ENCODE measurements around the gene POTEB3. TPM values are rescaled to one million over a fixed set of nuclear protein-coding genes. Genes with fewer than 3 reads are reported as not detected.
"Not testable (repeated sequence)": the region's sequence is repeated elsewhere in the genome, so short reads cannot be mapped to it uniquely, and the experiment has no call there.

The POTEB3 gene
- total and polyA plus RNA-seq, 2 donors (not counting 3 experiments of a cell fraction or from before 2014, with no cell fraction given) = not detected

DNA sequence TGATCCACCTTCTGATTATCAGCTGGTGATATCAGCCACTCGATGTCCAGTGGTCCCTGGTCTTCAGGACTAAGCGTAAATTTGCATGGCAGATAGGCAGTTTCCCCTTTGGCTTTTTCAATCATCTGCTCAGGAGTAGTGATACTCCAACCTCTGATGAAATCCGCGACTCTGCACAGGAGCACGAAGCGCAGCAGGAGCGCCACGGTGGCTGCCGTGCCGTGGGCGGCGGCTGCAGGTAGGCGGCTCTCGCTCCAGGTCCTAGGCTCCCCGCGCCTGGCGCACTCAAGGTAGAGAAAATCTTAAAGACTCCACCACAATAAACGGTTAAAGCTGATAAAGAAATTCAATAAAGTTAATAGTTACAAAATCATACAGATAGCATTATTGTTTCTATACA lies 66.6 kb downstream of the POTEB3 start:
- H3K27me3 ChIP-seq (ENCODE audit: control insufficient read depth in 2 of 2, insufficient read depth in 2 of 2, low read length in 2 of 2); H4K20me1 ChIP-seq (replicated peaks; ENCODE audit: control insufficient read depth, extremely low read depth, insufficient read depth, low read length); H3K4me2 ChIP-seq (ENCODE audit: insufficient read depth, low read length); H3K9me3 ChIP-seq (replicated peaks; ENCODE audit: control insufficient read depth, insufficient read depth, low read length); H3K4me1 ChIP-seq (ENCODE audit: control insufficient read depth, extremely low read depth, insufficient read depth, low read length); H3K79me2 ChIP-seq (ENCODE audit: control insufficient read depth, insufficient read depth, low read length); POLR2A ChIA-PET; dilution Hi-C loops (cut with MboI; ENCODE audit: extremely low pct_ligation_motif_present, low sequenced_read_pairs); FAIRE-seq; H3K4me3 ChIP-seq (replicated peaks in 1 of 3; ENCODE audit: insufficient read depth in 1 of 3, low read depth in 1 of 3, low read length in 3 of 3); BruUV-seq (replicated peaks); H3K36me3 ChIP-seq (ENCODE audit: control insufficient read depth in 2 of 2, extremely low read depth in 1 of 2, insufficient read depth in 2 of 2, low read length in 2 of 2); H2AFZ ChIP-seq (ENCODE audit: low read depth, low read length); H3K27ac ChIP-seq (ENCODE audit: insufficient read depth, low read depth, low read length); intact Hi-C loops (cut with micrococcal nuclease); H3K9ac ChIP-seq (replicated peaks; ENCODE audit: extremely low read depth, insufficient read depth, low read length); H3K9me1 ChIP-seq (replicated peaks; ENCODE audit: control insufficient read depth, extremely low read depth, insufficient read depth, low read length); CTCF ChIA-PET; DNase-seq (ENCODE audit: low read depth, low spot score): not testable (repeated sequence)

DNA sequence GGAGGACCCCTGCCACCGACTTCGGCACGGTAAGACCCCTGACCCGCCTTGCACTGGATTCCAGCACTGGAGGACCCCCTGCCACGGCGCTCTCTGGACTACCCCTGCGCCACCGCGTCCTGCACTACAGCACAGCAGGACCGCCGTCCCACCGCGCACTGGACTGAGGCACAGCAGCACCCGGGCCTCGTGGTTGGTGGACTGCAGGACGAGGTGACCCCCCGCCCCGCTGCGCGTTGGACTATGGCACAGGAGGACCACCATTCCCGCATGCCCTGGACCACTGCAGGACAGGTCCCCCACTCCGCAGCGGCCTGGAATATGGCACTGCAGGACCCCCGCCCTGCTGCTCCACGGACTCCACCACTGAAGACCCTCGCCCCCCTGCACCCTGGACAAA lies 71.1 kb downstream of the POTEB3 start:
- DNase-seq (ENCODE audit: low read depth, low spot score); H2AFZ ChIP-seq (ENCODE audit: low read depth, low read length); H3K27ac ChIP-seq (ENCODE audit: insufficient read depth, low read depth, low read length); H3K4me2 ChIP-seq (ENCODE audit: insufficient read depth, low read length); H3K9me1 ChIP-seq (replicated peaks; ENCODE audit: control insufficient read depth, extremely low read depth, insufficient read depth, low read length); POLR2A ChIA-PET; FAIRE-seq; BruUV-seq (replicated peaks); intact Hi-C loops (cut with micrococcal nuclease); H3K4me1 ChIP-seq (ENCODE audit: control insufficient read depth, extremely low read depth, insufficient read depth, low read length); dilution Hi-C loops (cut with MboI; ENCODE audit: extremely low pct_ligation_motif_present, low sequenced_read_pairs); H3K36me3 ChIP-seq (ENCODE audit: control insufficient read depth in 2 of 2, extremely low read depth in 1 of 2, insufficient read depth in 2 of 2, low read length in 2 of 2); H3K27me3 ChIP-seq (ENCODE audit: control insufficient read depth in 2 of 2, insufficient read depth in 2 of 2, low read length in 2 of 2); CTCF ChIA-PET; H3K4me3 ChIP-seq (replicated peaks in 1 of 3; ENCODE audit: insufficient read depth in 1 of 3, low read depth in 1 of 3, low read length in 3 of 3); H3K9me3 ChIP-seq (replicated peaks; ENCODE audit: control insufficient read depth, insufficient read depth, low read length); H3K79me2 ChIP-seq (ENCODE audit: control insufficient read depth, insufficient read depth, low read length); H4K20me1 ChIP-seq (replicated peaks; ENCODE audit: control insufficient read depth, extremely low read depth, insufficient read depth, low read length); H3K9ac ChIP-seq (replicated peaks; ENCODE audit: extremely low read depth, insufficient read depth, low read length): not testable (repeated sequence)

DNA sequence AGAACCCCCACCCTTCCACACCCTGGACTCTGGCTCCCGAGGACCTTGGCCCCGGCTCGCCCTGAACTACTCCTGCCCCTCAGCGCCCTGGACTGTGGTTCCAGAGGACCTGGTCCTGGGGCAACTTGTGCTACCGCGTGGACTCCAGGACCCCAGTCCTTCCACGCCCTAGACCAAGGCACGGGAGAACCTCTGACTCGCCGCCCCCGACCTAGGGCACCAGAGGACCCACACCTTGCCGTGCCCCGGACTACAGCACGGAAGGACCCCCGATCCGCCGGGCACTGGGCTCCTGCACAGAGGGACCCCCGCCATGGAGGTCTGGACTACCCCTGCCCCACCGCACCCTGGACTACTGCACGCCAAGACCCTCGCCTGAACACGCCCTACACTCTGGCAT lies 71.7 kb downstream of the POTEB3 start:
- H3K27ac ChIP-seq (ENCODE audit: insufficient read depth, low read depth, low read length); H3K9ac ChIP-seq (replicated peaks; ENCODE audit: extremely low read depth, insufficient read depth, low read length); BruUV-seq (replicated peaks); H3K36me3 ChIP-seq (ENCODE audit: control insufficient read depth in 2 of 2, extremely low read depth in 1 of 2, insufficient read depth in 2 of 2, low read length in 2 of 2); H3K79me2 ChIP-seq (ENCODE audit: control insufficient read depth, insufficient read depth, low read length); H3K27me3 ChIP-seq (ENCODE audit: control insufficient read depth in 2 of 2, insufficient read depth in 2 of 2, low read length in 2 of 2); H3K9me1 ChIP-seq (replicated peaks; ENCODE audit: control insufficient read depth, extremely low read depth, insufficient read depth, low read length); H4K20me1 ChIP-seq (replicated peaks; ENCODE audit: control insufficient read depth, extremely low read depth, insufficient read depth, low read length); H3K4me2 ChIP-seq (ENCODE audit: insufficient read depth, low read length); dilution Hi-C loops (cut with MboI; ENCODE audit: extremely low pct_ligation_motif_present, low sequenced_read_pairs); H3K4me1 ChIP-seq (ENCODE audit: control insufficient read depth, extremely low read depth, insufficient read depth, low read length); FAIRE-seq; intact Hi-C loops (cut with micrococcal nuclease); CTCF ChIA-PET; DNase-seq (ENCODE audit: low read depth, low spot score); H3K4me3 ChIP-seq (replicated peaks in 1 of 3; ENCODE audit: insufficient read depth in 1 of 3, low read depth in 1 of 3, low read length in 3 of 3); H2AFZ ChIP-seq (ENCODE audit: low read depth, low read length); H3K9me3 ChIP-seq (replicated peaks; ENCODE audit: control insufficient read depth, insufficient read depth, low read length); POLR2A ChIA-PET: not testable (repeated sequence)

Small RNAs within 50 kb of the gene (microRNA-seq; reads per million reads assigned to microRNA genes)
- gene MIR3118-3 (ENCODE audit: borderline number of aligned reads, borderline replicate concordance) = not detected

Small RNAs within 50 kb of the gene (small RNA-seq; reads per million reads assigned to genes)
- gene GRAMD4P6 (ENCODE audit: insufficient read depth, insufficient read length, low read depth, low replicate concordance) (not detected), gene MIR3118-3 (ENCODE audit: insufficient read depth, insufficient read length, low read depth, low replicate concordance) (not detected), gene RF00026 (ENCODE audit: insufficient read depth, insufficient read length, low read depth, low replicate concordance) (not detected)
